Measurements from ENCODE around the gene TIMM22.

DNA sequence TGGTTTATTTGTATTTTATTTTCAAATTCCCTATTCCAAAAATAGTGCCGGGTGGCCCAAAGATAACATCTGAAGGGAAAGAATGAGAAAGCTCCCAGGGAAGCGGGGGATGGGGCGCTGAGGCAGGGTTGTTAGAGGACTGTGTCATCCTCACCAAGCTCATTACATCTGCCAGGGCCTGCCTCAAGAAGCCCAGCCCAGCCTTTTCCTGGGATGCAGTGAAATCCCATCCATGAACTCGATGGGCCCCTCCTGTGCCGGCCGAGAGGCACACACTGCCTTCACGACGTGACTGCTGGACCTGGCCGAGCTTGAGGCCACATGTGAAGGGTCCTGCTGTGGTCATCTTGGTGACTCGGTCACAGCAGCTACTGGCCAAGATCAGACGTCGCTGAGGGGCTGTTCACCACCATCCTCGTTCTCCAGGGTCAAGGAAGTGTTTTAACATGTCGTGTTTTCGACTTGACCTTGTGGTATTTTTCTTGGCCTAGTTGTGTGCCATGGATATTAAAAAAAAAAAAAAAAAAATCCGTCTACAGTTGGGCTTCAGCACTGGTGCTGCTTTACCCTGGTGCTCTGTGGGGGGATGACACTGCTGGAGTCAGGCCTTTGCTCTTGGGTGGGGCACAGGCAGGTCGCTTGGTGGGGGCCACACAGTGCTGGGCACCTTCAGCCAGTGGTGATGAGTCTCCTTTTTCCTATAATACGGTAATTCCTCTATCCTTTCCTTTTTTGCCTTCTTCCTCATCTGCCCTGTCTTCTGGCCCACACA, 4.9 kb downstream of the TIMM22 start:
- TF ChIP-seq, protein P1, sequence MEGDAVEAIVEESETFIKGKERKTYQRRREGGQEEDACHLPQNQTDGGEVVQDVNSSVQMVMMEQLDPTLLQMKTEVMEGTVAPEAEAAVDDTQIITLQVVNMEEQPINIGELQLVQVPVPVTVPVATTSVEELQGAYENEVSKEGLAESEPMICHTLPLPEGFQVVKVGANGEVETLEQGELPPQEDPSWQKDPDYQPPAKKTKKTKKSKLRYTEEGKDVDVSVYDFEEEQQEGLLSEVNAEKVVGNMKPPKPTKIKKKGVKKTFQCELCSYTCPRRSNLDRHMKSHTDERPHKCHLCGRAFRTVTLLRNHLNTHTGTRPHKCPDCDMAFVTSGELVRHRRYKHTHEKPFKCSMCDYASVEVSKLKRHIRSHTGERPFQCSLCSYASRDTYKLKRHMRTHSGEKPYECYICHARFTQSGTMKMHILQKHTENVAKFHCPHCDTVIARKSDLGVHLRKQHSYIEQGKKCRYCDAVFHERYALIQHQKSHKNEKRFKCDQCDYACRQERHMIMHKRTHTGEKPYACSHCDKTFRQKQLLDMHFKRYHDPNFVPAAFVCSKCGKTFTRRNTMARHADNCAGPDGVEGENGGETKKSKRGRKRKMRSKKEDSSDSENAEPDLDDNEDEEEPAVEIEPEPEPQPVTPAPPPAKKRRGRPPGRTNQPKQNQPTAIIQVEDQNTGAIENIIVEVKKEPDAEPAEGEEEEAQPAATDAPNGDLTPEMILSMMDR (IDR thresholded peaks at IDR 0.05), result no peak
- no peak for TF ChIP-seq POLR2A (IDR thresholded peaks at IDR 0.05)
